Transverse colon (tissue), 4 donors: Measurements from ENCODE around the gene HS3ST4.

ENCODE experiments used
- CTCF ChIP-seq, 5 experiments: fragments of 200-600 bp in 3 of 5; fragments of 450-650 bp in 2 of 5; sonication (generic) in 3 of 5; IDR thresholded peaks; 1 replicate in 2 of 5; 2 replicates in 3 of 5; pipeline ENCODE4 v1.5.1; 2016 to 2017; ENCODE audit warnings: antibody characterized with exemption in 5 of 5, inconsistent platforms in 3 of 5, mild to moderate bottlenecking in 2 of 5, moderate library complexity in 1 of 5
- POLR2A ChIP-seq: fragments of 450-650 bp; IDR thresholded peaks from one replicate; pipeline ENCODE4 v1.6.1; 2016; ENCODE audit warnings: antibody characterized with exemption, mild to moderate bottlenecking, moderate library complexity
- POLR2AphosphoS5 ChIP-seq, 3 donors: sonication (generic); formaldehyde crosslinking; IDR thresholded peaks; one replicate each; pipeline ENCODE4 v1.6.1; 2016; ENCODE audit warnings: antibody characterized with exemption in 3 of 3

- TF ChIP-seq CTCF (IDR thresholded peaks at IDR 0.05) (no peak), POLR2A (no peak), POLR2AphosphoS5 (IDR thresholded peaks at IDR 0.05) (no peak)
Measured at GRCh38 chr16:25951999-25952398, 260.2 kb downstream of the HS3ST4 start.
